GM12891 (cell line): ENCODE results near the gene MZT2B.
"Not testable (repeated sequence)": the region's sequence is repeated elsewhere in the genome, so short reads cannot be mapped to it uniquely, and the experiment has no call there.

Source experiments
- PAX5 ChIP-seq: IDR thresholded peaks from 2 replicates; pipeline ENCODE4 v1.6.1; 2011; ENCODE audit warnings: low read length, moderate library complexity, mild to moderate bottlenecking; ENCODE audit not compliant: insufficient read depth, severe bottlenecking
- POLR2A ChIP-seq: IDR thresholded peaks from 2 replicates; pipeline ENCODE4 v1.6.1; 2011; ENCODE audit warnings: low read depth, low read length, control low read depth
- POLR2AphosphoS5 ChIP-seq: IDR thresholded peaks from 2 replicates; pipeline ENCODE4 v1.6.1; 2011; ENCODE audit warnings: low read depth, low read length, control low read depth
- SPI1 ChIP-seq: IDR thresholded peaks from 2 replicates; pipeline ENCODE4 v1.6.1; 2011; ENCODE audit warnings: low read depth, low read length, control low read depth
- TAF1 ChIP-seq: IDR thresholded peaks from 2 replicates; pipeline ENCODE4 v1.6.1; 2011; ENCODE audit warnings: low read depth, low read length, control low read depth

DNA sequence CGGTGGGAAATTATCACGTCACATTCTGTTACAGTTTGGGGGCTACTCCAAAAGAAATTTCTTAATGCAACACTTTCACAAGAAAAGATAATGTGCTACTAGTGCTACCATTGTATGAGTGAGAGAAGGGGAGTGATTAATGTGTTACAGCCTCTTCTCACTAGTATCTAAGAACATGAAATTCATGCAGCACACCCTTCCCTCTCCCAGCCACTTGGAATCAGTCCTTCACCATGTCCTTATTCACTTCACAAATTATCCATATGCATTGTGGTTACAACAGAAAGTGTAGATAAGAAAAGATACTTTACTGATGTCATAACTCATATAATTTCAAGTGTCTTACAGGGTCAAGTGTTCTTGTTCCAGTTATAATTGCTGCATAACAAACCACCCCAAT, 37.1 kb downstream of the MZT2B start:
- TF ChIP-seq POLR2A, POLR2AphosphoS5, TAF1, SPI1, PAX5: not testable (repeated sequence)
